ENCODE measurements around the gene CCDC13. TPM values are rescaled to one million over a fixed set of nuclear protein-coding genes. Genes with fewer than 3 reads are reported as not detected.

CCDC13 gene
- total and polyA plus RNA-seq, 2 of the 13 experiments (the other 11 are each of a cell fraction or from before 2014, with no cell fraction given): 0.22 to 0.51 TPM

DNA sequence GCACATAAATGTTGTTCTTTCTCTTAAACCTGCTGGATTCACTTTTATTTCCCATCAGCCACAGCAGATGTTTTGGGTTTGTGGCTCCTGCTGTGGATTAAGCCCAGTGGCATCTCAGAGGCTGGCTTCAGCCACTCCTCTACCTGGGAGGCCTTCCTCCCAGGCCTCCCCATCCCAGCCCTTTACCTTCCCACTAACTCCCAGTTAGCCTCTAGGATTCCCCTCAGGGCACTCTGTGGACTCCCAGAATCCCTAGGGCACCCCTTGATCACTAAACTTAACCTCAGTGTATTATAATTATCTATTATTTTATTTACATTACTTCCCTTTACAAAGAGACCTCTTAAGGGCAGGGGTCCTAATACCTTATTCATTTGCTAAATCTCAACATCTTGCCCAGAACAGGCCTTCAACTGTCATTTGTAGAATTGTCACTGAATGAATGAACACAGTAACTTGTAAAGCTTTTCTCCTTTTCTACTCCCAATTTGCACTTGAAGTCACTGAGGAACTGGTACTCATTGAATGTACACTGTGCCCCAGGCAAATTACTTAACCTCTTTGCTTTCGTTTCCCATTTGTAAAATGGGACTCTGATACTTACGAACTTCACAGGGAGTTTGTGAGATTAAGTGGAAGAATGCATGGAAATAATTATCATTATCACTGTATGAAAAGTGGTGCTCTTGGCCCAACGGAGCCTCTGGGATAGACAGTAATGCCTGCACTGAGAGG lies 8.3 kb downstream of the CCDC13 start:
- no TSS peak for BruUV-seq (replicated peaks)
- in situ Hi-C loops (cut with HindIII; ENCODE audit: extremely low pct_ligation_motif_present, low pct_unique_long_range_greater_than_20kb) (no loop called here), intact Hi-C loops (cut with micrococcal nuclease; ENCODE audit: unreplicated experiment) (no loop called here)
- Histone ChIP-seq H3K4me2 (ENCODE audit: low read depth, low read length) (no peak overlapping the region), H3K4me1 (ENCODE audit: insufficient read depth, low read length) (peaks cover 36% of the 10 kb centered on the region), H3K79me2 (ENCODE audit: insufficient read depth, low read length) (no peaks in the 10 kb centered on the region), H4K20me1 (ENCODE audit: insufficient read depth, low read length) (no peaks in the 10 kb centered on the region), H3K4me3 (replicated peaks in 1 of 3; ENCODE audit: insufficient read depth in 1 of 3, low read depth in 2 of 3, low read length in 3 of 3) (no peak overlapping the region), H3K9me3 (ENCODE audit: low read length) (no peaks in the 10 kb centered on the region), H3K9ac (ENCODE audit: insufficient read depth, low read depth, low read length) (no peak overlapping the region), H2AFZ (ENCODE audit: low read length) (no peak overlapping the region), H3K27ac (ENCODE audit: extremely low read length, insufficient read depth, low read length) (no peak overlapping the region), H3K27me3 (ENCODE audit: control insufficient read depth in 1 of 2, insufficient read depth in 2 of 2, low read length in 2 of 2) (no peaks in the 10 kb centered on the region), H3K36me3 (replicated peaks in 1 of 2; ENCODE audit: control insufficient read depth in 1 of 2, insufficient read depth in 2 of 2, low read length in 2 of 2) (no peaks in the 10 kb centered on the region)
- POLR2A ChIA-PET: no interaction called here
- FAIRE-seq (no peak), DNase-seq (ENCODE audit: low spot score) (no peak), ATAC-seq (no peak)
- 31% methylated on average over 3 of the region's 3 CpGs for WGBS (ENCODE audit: low lambda C conversion rate)
- TF ChIP-seq WIZ (CRISPR knock-in tag; IDR thresholded peaks at IDR 0.05) (no peak), AGO1 (IDR thresholded peaks at IDR 0.05; ENCODE audit: low read depth, low read length, poor library complexity, severe bottlenecking) (no peak), ZSCAN31 (CRISPR knock-in tag; IDR thresholded peaks at IDR 0.05; ENCODE audit: low read depth) (no peak), RFX5 (IDR thresholded peaks at IDR 0.05; ENCODE audit: low read depth, low read length) (no peak), ZNF232 (CRISPR knock-in tag; IDR thresholded peaks at IDR 0.05; ENCODE audit: borderline replicate concordance) (no peak), SP2 (CRISPR knock-in tag; IDR thresholded peaks at IDR 0.05) (no peak), SAFB2 (CRISPR knock-in tag; IDR thresholded peaks at IDR 0.05; ENCODE audit: borderline replicate concordance, low read depth) (no peak)
- CTCF ChIA-PET (ENCODE audit: low intra/inter-chr PET ratio, low total read pairs): no interaction called here

DNA sequence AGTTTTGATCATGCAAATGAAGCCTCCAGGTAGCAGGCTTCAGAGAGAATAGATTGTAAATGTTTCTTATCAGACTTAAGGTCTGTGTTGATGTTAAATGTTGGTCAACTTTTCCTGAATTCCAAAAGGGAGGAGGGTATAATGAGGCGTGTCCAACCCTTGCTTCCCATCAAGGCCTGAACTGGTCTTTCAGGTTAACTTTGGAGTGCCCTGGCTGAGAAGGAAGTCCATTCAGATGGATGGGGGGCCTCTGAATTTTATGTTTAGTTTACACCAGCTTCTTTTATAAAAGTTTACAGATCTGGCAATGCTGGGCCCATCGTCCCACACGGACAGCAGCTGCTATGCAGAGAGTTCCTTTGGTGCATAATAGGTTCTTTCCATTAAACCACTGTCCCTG lies 8.9 kb downstream of the CCDC13 start:
- BruUV-seq (replicated peaks): no TSS peak
- Histone ChIP-seq H3K4me1 (ENCODE audit: insufficient read depth, low read length) (peaks cover 36% of the 10 kb centered on the region), H3K79me2 (ENCODE audit: insufficient read depth, low read length) (no peaks in the 10 kb centered on the region), H3K4me3 (replicated peaks in 1 of 3; ENCODE audit: insufficient read depth in 1 of 3, low read depth in 2 of 3, low read length in 3 of 3) (no peak overlapping the region), H3K27ac (ENCODE audit: extremely low read length, insufficient read depth, low read length) (no peak overlapping the region), H3K4me2 (ENCODE audit: low read depth, low read length) (no peak overlapping the region), H3K9me3 (ENCODE audit: low read length) (no peaks in the 10 kb centered on the region), H4K20me1 (ENCODE audit: insufficient read depth, low read length) (no peaks in the 10 kb centered on the region), H3K27me3 (ENCODE audit: control insufficient read depth in 1 of 2, insufficient read depth in 2 of 2, low read length in 2 of 2) (no peaks in the 10 kb centered on the region), H2AFZ (ENCODE audit: low read length) (no peak overlapping the region), H3K36me3 (replicated peaks in 1 of 2; ENCODE audit: control insufficient read depth in 1 of 2, insufficient read depth in 2 of 2, low read length in 2 of 2) (no peaks in the 10 kb centered on the region), H3K9ac (ENCODE audit: insufficient read depth, low read depth, low read length) (no peak overlapping the region)
- 49% methylated on average over 3 of the region's 3 CpGs for WGBS (ENCODE audit: low lambda C conversion rate)
- intact Hi-C loops (cut with micrococcal nuclease; ENCODE audit: unreplicated experiment) (no loop called here), in situ Hi-C loops (cut with HindIII; ENCODE audit: extremely low pct_ligation_motif_present, low pct_unique_long_range_greater_than_20kb) (no loop called here)
- FAIRE-seq (no peak), DNase-seq (ENCODE audit: low spot score) (no peak), ATAC-seq (no peak)
- POLR2A ChIA-PET: no interaction called here
- CTCF ChIA-PET (ENCODE audit: low intra/inter-chr PET ratio, low total read pairs): no interaction called here
- TF ChIP-seq CSRNP2 (CRISPR knock-in tag; conservative IDR thresholded peaks at IDR 0.05; ENCODE audit: low read depth) (no peak), ZNF142 (CRISPR knock-in tag; IDR thresholded peaks at IDR 0.05) (no peak), ZNF180 (CRISPR knock-in tag; IDR thresholded peaks at IDR 0.05; ENCODE audit: borderline replicate concordance, low read depth) (no peak), ZNF44 (CRISPR knock-in tag; IDR thresholded peaks at IDR 0.05) (no peak), HHEX (CRISPR knock-in tag; IDR thresholded peaks at IDR 0.05) (no peak)

Data from HepG2 (cell line).